Astrocyte (in vitro differentiated cells and primary cell): Measurements from ENCODE around the gene RNF180. TPM values are rescaled to one million over a fixed set of nuclear protein-coding genes. Genes with fewer than 3 reads are reported as not detected.
"Not testable (repeated sequence)": the region's sequence is repeated elsewhere in the genome, so short reads cannot be mapped to it uniquely, and the experiment has no call there.

Experiments
- DNase-seq: peaks from one replicate; pipeline ENCODE4 v3.0.0-alpha.2; 2010; ENCODE audit warnings: low read depth
- FAIRE-seq: peaks from 2 replicates; lab custom pipeline; 2011; peaks lifted over from hg19 to GRCh38; lab: Jason Lieb, UNC
- H2AFZ ChIP-seq: 2 replicates; pipeline ENCODE4 v1.6.0; 2012; ENCODE audit warnings: low read depth, low read length, inconsistent platforms
- H3K27ac ChIP-seq: 2 replicates; pipeline ENCODE4 v1.5.1; 2011; ENCODE audit warnings: low read depth, low read length, inconsistent platforms
- H3K27me3 ChIP-seq: 2 replicates; pipeline ENCODE4 v1.6.0; 2011; ENCODE audit warnings: low read length, inconsistent platforms; ENCODE audit not compliant: insufficient read depth
- H3K36me3 ChIP-seq: 2 replicates; pipeline ENCODE4 v1.5.1; 2011; ENCODE audit warnings: low read length, inconsistent platforms; ENCODE audit not compliant: insufficient read depth
- H3K4me1 ChIP-seq: 2 replicates; pipeline ENCODE4 v1.5.1; 2011; ENCODE audit warnings: low read length, inconsistent platforms; ENCODE audit not compliant: insufficient read depth
- H3K4me2 ChIP-seq: 2 replicates; pipeline ENCODE4 v1.6.0; 2012; ENCODE audit warnings: low read length, inconsistent platforms
- H3K4me3 ChIP-seq: 2 replicates; pipeline ENCODE4 v1.5.1; 2011; ENCODE audit warnings: low read depth, mild to moderate bottlenecking, low read length, inconsistent platforms; ENCODE audit not compliant: insufficient read depth
- H3K79me2 ChIP-seq: 2 replicates; pipeline ENCODE4 v1.6.0; 2012; ENCODE audit warnings: mild to moderate bottlenecking, low read length, inconsistent platforms; ENCODE audit not compliant: insufficient read depth
- H3K9ac ChIP-seq: 2 replicates; pipeline ENCODE4 v1.6.0; 2012; ENCODE audit warnings: mild to moderate bottlenecking, low read length, inconsistent platforms
- H3K9me3 ChIP-seq: 2 replicates; pipeline ENCODE4 v1.5.1; 2012; ENCODE audit warnings: low read depth, mild to moderate bottlenecking, low read length, inconsistent platforms; ENCODE audit not compliant: insufficient read depth
- H4K20me1 ChIP-seq: 2 replicates; pipeline ENCODE4 v1.6.0; 2012; ENCODE audit warnings: low read length, inconsistent platforms; ENCODE audit not compliant: insufficient read depth
- H3K27ac Mint-ChIP-seq: one replicate; pipeline ENCODE4 v1.8.0; 2021; ENCODE audit warnings: mild to moderate bottlenecking, mixed read lengths; ENCODE audit not compliant: unreplicated experiment
- H3K27me3 Mint-ChIP-seq: one replicate; pipeline ENCODE4 v1.8.0; 2021; ENCODE audit warnings: low read depth, mixed read lengths; ENCODE audit not compliant: unreplicated experiment
- H3K36me3 Mint-ChIP-seq: one replicate; pipeline ENCODE4 v1.8.0; 2021; ENCODE audit warnings: low read depth, mixed read lengths; ENCODE audit not compliant: unreplicated experiment
- H3K4me1 Mint-ChIP-seq: one replicate; pipeline ENCODE4 v1.8.0; 2021; ENCODE audit warnings: low read depth, mixed read lengths; ENCODE audit not compliant: unreplicated experiment
- H3K4me3 Mint-ChIP-seq: one replicate; pipeline ENCODE4 v1.8.0; 2021; ENCODE audit warnings: mild to moderate bottlenecking, moderate library complexity, mixed read lengths; ENCODE audit not compliant: unreplicated experiment
- H3K9me3 Mint-ChIP-seq: one replicate; pipeline ENCODE4 v1.8.0; 2021; ENCODE audit warnings: mild to moderate bottlenecking, mixed read lengths; ENCODE audit not compliant: unreplicated experiment
- EZH2 ChIP-seq: IDR thresholded peaks from 2 replicates; pipeline ENCODE4 v1.6.1; 2012; ENCODE audit warnings: mild to moderate bottlenecking, low read length, inconsistent platforms; ENCODE audit not compliant: insufficient read depth
- total RNA-seq: library from RNA; stranded (reverse); gene quantifications from 2 replicates; pipeline ENCODE4 v1.2.1, GENCODE V29; 2021
- TF ChIP-seq, protein P1 (sequence below): IDR thresholded peaks from 2 replicates; pipeline ENCODE4 v1.5.1; 2011; ENCODE audit warnings: low read depth, mild to moderate bottlenecking, inconsistent platforms, low read length, moderate library complexity; ENCODE audit not compliant: insufficient read depth

RNF180 gene
- total RNA-seq, 1 donor from 2014 or later, result 5.4 TPM

DNA sequence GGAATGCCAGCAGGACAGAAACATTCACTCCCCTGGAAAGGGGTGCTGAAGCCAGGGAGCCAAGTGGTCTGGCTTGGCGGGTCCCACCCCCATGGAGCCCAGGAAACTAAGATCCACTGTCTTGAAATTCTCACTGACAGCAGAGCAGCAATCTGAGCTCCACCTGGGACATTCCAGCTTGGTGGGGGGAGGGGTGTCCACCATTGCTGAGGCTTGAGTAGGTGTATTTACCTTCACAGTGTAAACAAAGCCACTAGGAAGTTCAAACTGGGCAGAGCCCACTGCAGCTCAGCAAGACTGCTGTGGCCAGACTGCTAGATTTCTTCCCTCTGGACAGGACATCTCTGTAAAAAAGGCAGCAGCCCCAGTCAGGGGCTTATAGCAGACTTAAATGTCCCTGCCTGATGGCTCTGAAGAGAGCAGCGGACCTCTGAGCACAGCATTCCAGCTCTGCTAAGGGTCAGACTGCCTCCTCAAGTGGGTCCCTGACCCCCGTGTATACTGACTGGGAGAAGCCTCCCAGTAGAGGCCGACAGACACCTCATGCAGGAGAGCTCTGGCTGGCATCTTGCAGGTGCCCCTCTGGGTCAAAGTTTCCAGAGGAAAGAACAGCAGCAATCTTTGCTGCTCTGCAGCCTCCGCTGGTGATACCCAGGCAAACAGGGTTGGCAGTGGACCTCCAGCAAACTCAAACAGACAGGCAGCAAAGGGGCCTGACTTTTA, 241.6 kb downstream of the RNF180 start:
- H3K27me3 ChIP-seq, H3K4me3 ChIP-seq, H3K36me3 Mint-ChIP-seq, H2AFZ ChIP-seq, H3K9me3 ChIP-seq, H3K36me3 ChIP-seq, H3K4me3 Mint-ChIP-seq, FAIRE-seq, H3K9ac ChIP-seq, H3K4me1 ChIP-seq, H3K27ac ChIP-seq, H3K9me3 Mint-ChIP-seq, H3K79me2 ChIP-seq, H3K27me3 Mint-ChIP-seq, H4K20me1 ChIP-seq, H3K4me2 ChIP-seq, DNase-seq, H3K4me1 Mint-ChIP-seq, H3K27ac Mint-ChIP-seq: not testable (repeated sequence)

GRCh38 chr5:64417390-64417789, 251.7 kb downstream of the RNF180 start:
- TF ChIP-seq, protein P1, sequence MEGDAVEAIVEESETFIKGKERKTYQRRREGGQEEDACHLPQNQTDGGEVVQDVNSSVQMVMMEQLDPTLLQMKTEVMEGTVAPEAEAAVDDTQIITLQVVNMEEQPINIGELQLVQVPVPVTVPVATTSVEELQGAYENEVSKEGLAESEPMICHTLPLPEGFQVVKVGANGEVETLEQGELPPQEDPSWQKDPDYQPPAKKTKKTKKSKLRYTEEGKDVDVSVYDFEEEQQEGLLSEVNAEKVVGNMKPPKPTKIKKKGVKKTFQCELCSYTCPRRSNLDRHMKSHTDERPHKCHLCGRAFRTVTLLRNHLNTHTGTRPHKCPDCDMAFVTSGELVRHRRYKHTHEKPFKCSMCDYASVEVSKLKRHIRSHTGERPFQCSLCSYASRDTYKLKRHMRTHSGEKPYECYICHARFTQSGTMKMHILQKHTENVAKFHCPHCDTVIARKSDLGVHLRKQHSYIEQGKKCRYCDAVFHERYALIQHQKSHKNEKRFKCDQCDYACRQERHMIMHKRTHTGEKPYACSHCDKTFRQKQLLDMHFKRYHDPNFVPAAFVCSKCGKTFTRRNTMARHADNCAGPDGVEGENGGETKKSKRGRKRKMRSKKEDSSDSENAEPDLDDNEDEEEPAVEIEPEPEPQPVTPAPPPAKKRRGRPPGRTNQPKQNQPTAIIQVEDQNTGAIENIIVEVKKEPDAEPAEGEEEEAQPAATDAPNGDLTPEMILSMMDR, result no peak
- TF ChIP-seq EZH2, result no peak
- Histone ChIP-seq H3K4me3 (no peak overlapping the region), H3K27me3 (no peaks in the 10 kb centered on the region), H2AFZ (no peak overlapping the region), H4K20me1 (no peaks in the 10 kb centered on the region), H3K27ac (no peak overlapping the region), H3K9me3 (no peaks in the 10 kb centered on the region), H3K9ac (no peak overlapping the region), H3K36me3 (no peaks in the 10 kb centered on the region), H3K4me2 (no peak overlapping the region), H3K79me2 (no peaks in the 10 kb centered on the region), H3K4me1 (no peaks in the 10 kb centered on the region)
- H3K4me3 Mint-ChIP-seq, result no peak overlapping the region
- H3K36me3 Mint-ChIP-seq, result no peaks in the 10 kb centered on the region
- no peaks in the 10 kb centered on the region for H3K9me3 Mint-ChIP-seq
- no peaks in the 10 kb centered on the region for H3K4me1 Mint-ChIP-seq
- DNase-seq (no peak), FAIRE-seq (no peak)
- H3K27me3 Mint-ChIP-seq, result no peaks in the 10 kb centered on the region
- no peak overlapping the region for H3K27ac Mint-ChIP-seq

DNA sequence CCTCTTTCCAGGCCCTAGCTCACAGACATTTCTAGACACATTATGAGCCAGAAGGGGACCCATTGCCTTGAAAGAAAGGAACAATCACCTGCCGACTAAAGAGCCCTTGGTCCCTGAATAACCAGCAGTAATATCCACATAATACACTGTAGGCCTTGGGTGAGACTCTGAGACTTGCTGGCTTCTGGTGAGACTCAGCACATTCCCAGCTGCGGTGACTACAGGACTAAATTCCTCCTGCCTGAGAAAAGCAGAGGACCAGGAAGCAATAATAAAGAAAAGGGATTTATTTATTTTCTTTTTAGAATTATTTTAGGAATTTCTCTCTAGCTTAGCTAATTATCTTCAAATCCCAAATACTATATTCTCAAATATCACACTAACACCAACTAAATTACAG, 252.4 kb downstream of the RNF180 start:
- H3K36me3 ChIP-seq, result no peaks in the 10 kb centered on the region
- Mint-ChIP-seq H3K4me1 (no peaks in the 10 kb centered on the region), H3K27me3 (no peaks in the 10 kb centered on the region), H3K36me3 (no peaks in the 10 kb centered on the region), H3K27ac (no peak overlapping the region), H3K4me3 (no peak overlapping the region), H3K9me3 (no peaks in the 10 kb centered on the region)
- no peak overlapping the region for H3K4me3 ChIP-seq
- H2AFZ ChIP-seq, result no peak overlapping the region
- no peaks in the 10 kb centered on the region for H3K9me3 ChIP-seq
- no peak overlapping the region for H3K4me2 ChIP-seq
- H3K4me1 ChIP-seq, result no peaks in the 10 kb centered on the region
- FAIRE-seq (no peak), DNase-seq (no peak)
- TF ChIP-seq, protein P1, result no peak
- TF ChIP-seq EZH2, result no peak
- no peaks in the 10 kb centered on the region for H4K20me1 ChIP-seq
- no peak overlapping the region for H3K9ac ChIP-seq
- no peaks in the 10 kb centered on the region for H3K79me2 ChIP-seq
- H3K27me3 ChIP-seq, result no peaks in the 10 kb centered on the region
- no peak overlapping the region for H3K27ac ChIP-seq

Other genes with a start within 250 kb of the RNF180 start
- gene HTR1A, start 203.4 kb upstream of the RNF180 start, total RNA-seq, result not detected in 2 replicates